NB4 (cell line): Measurements from ENCODE around the gene KRTCAP3.

Experiments used
- DNase-seq: peaks from one replicate; pipeline ENCODE4 v3.0.0; 2010; ENCODE audit warnings: low read depth
- H3K4me3 ChIP-seq: one replicate; pipeline ENCODE4 v1.5.1; 2011; ENCODE audit warnings: mild to moderate bottlenecking, low read depth, low read length, moderate library complexity
- CTCF ChIP-seq: IDR thresholded peaks from one replicate; pipeline ENCODE4 v1.5.1; 2012; ENCODE audit warnings: low read depth, low read length
- MAX ChIP-seq: IDR thresholded peaks from 2 replicates; pipeline ENCODE4 v1.6.1; 2011; ENCODE audit warnings: low read depth, low read length
- MYC ChIP-seq: IDR thresholded peaks from 2 replicates; pipeline ENCODE4 v1.6.1; 2011; ENCODE audit warnings: low read depth, low read length
- POLR2A ChIP-seq: IDR thresholded peaks from 2 replicates; pipeline ENCODE4 v1.6.1; 2011; ENCODE audit warnings: mild to moderate bottlenecking; ENCODE audit not compliant: insufficient read length; ENCODE audit errors: extremely low read depth

The KRTCAP3 gene

GRCh38 chr2:27471961-27472360 is 29.8 kb downstream of the KRTCAP3 start:
- TF ChIP-seq CTCF (no peak), POLR2A (no peak), MAX (no peak), MYC (no peak)
- no peak for DNase-seq
- H3K4me3 ChIP-seq = no peak overlapping the region

GRCh38 chr2:27485496-27485895 is 43.3 kb downstream of the KRTCAP3 start:
- no peak overlapping the region for H3K4me3 ChIP-seq
- no peak for TF ChIP-seq POLR2A
- no peak for TF ChIP-seq CTCF
- no peak for TF ChIP-seq MYC
- no peak for TF ChIP-seq MAX
- DNase-seq = no peak

- DNase-seq = peak; percentile 50
- TF ChIP-seq POLR2A = no peak
- no peak for TF ChIP-seq MAX
- no peak for TF ChIP-seq MYC
- TF ChIP-seq CTCF = no peak
- H3K4me3 ChIP-seq = peak overlapping the region; percentile 96
Observed at GRCh38 chr2:27489118-27489497, 46.9 kb downstream of the KRTCAP3 start.

- TF ChIP-seq MYC (peak; percentile 75), MAX (peak; percentile 91), POLR2A (peak; percentile 75), CTCF (no peak)
- DNase-seq = peak; percentile 100
- peak within 1 kb of the TSS; percentile 96 for H3K4me3 ChIP-seq
Observed at GRCh38 chr2:27489498-27490397, 47.6 kb downstream of the KRTCAP3 start, which contains the start of gene IFT172. Gene IFT172, minus strand, starts transcription at chr2:27489743. Its CDS starts 90 bp downstream, at chr2:27489653.

GRCh38 chr2:27492557-27492956 is 50.4 kb downstream of the KRTCAP3 start:
- TF ChIP-seq MAX (no peak), POLR2A (no peak), CTCF (no peak), MYC (no peak)
- H3K4me3 ChIP-seq = no peak overlapping the region
- no peak for DNase-seq
